SK-N-MC (cell line): ENCODE measurements around the gene MRPS23.
A peak's percentile ranks its signal among the peaks of the same experiment; 100 is the strongest.

ENCODE experiments used
- DNase-seq: peaks from one replicate; pipeline ENCODE4 v3.0.0-alpha.2; 2011; ENCODE audit warnings: low read depth, low spot score
- H3K27ac ChIP-seq: fragments of 200-600 bp; sonication (generic); 2 replicates; pipeline ENCODE4 v1.5.1; 2016; ENCODE audit warnings: mixed run types
- H3K36me3 ChIP-seq: fragments of 200-600 bp; sonication (generic); 2 replicates; pipeline ENCODE4 v1.6.1; 2017; ENCODE audit warnings: antibody characterized with exemption, low read length, mixed read lengths; ENCODE audit not compliant: insufficient read depth
- H3K4me3 ChIP-seq: fragments of 200-600 bp; sonication (generic); 2 replicates; pipeline ENCODE4 v1.5.1; 2016
- H3K9ac ChIP-seq: fragments of 200-600 bp; sonication (generic); 2 replicates; pipeline ENCODE4 v1.8.0; 2017; ENCODE audit warnings: mixed run types, mixed read lengths; ENCODE audit not compliant: insufficient read length
- H3K9me3 ChIP-seq: fragments of 200-600 bp; sonication (generic); 2 replicates; pipeline ENCODE4 v1.6.1; 2017; ENCODE audit warnings: low read depth, mild to moderate bottlenecking, antibody characterized with exemption, low read length, moderate library complexity, mixed read lengths
- EZH2 ChIP-seq: fragments of 200-600 bp; sonication (generic); IDR thresholded peaks from one replicate; pipeline ENCODE4 v1.6.1; 2017; ENCODE audit warnings: antibody characterized with exemption
- FOXP2 ChIP-seq: optimal IDR thresholded peaks from 2 replicates; pipeline ENCODE3; 2011; ENCODE audit warnings: mild to moderate bottlenecking, moderate library complexity; ENCODE audit not compliant: insufficient read depth; ENCODE audit errors: extremely low read length, control extremely low read depth
- POLR2AphosphoS5 ChIP-seq: IDR thresholded peaks from 2 replicates; pipeline ENCODE4 v1.6.1; 2012; ENCODE audit warnings: mild to moderate bottlenecking, low read depth, low read length, borderline replicate concordance

MRPS23 gene

DNA sequence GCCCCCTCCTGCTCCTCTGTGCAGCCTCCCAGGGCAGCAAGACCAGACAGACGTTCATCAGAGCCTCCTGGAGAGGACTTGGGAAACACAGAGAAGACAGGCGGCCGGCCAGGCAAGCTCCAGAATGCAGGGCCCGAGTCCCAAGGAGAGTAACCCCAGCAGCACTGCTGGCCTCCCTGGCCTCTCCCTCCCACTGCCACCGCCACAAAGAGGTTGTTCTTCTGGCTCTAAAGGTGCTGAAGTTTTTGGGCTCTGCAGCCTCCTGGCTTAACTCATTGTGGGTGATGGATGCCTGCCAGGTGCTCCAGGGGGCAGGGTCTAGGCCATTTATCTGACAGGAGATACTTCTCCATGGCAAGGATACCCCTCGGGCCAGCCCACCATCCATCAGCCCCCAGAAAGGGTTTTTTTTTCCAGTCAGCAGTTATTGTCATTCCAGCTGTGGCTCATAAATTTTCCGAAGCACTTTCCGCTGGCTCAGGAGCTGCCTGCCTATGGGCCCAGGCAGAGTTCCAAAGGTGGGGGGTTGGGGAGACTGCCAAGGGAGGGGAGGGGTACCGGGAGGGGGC is 32.0 kb upstream of the MRPS23 start:
- Histone ChIP-seq H3K36me3 (peaks cover 32% of the 10 kb centered on the region), H3K4me3 (peak overlapping the region; percentile 42), H3K9me3 (no peaks in the 10 kb centered on the region), H3K27ac (peak overlapping the region; percentile 90), H3K9ac (peak overlapping the region; percentile 22)
- DNase-seq, result no peak
- TF ChIP-seq FOXP2 (no peak), POLR2AphosphoS5 (peak; percentile 30; the same call in 1 of the 2 replicates), EZH2 (no peak)

DNA sequence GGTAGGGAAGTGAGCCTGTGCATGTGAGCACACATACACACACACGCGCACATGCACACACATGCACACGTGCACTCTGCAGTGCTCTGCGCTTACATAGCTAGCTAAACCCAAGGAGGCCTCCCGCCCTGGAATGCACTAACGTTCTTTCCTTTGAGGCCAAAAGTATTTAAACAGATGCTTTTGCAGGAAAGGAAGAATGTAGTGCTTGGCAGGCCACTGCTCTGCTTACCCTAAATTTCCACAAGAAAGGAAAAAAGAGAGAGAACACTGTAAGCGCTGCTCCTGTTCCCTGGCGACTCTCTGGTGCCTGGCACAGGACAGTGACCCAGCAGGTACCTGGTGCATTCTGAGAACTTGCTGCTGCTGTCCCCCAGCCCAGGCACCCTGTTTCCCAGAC is 31.3 kb upstream of the MRPS23 start:
- Histone ChIP-seq H3K27ac (peak overlapping the region; percentile 90), H3K9me3 (no peaks in the 10 kb centered on the region), H3K36me3 (peaks cover 32% of the 10 kb centered on the region), H3K4me3 (peak overlapping the region; percentile 42), H3K9ac (peak overlapping the region; percentile 22)
- DNase-seq, result no peak
- no peak for TF ChIP-seq EZH2
- no peak for TF ChIP-seq FOXP2
- TF ChIP-seq POLR2AphosphoS5, result no peak

DNA sequence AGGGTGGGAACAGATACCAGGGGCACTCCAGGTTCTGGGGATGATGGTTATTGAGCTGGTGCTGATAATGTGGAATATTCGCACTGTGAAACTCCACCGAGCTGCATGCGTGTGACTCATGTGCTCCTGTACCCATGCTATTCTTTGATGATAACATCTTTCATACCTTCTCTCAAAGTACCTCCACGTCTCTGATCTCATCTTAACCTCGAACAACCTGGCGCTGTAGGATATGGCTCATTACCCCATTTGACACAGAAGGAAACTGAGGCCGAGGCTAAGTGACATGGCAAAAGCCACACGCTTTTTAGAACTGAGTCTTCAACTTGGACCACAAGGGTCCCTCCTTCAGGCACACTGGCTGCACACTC is 30.2 kb upstream of the MRPS23 start:
- peaks cover 31% of the 10 kb centered on the region for H3K36me3 ChIP-seq
- no peak overlapping the region for H3K9ac ChIP-seq
- TF ChIP-seq EZH2 (no peak), POLR2AphosphoS5 (no peak), FOXP2 (no peak)
- no peak for DNase-seq
- no peaks in the 10 kb centered on the region for H3K9me3 ChIP-seq
- peak overlapping the region; percentile 79 for H3K27ac ChIP-seq
- no peak overlapping the region for H3K4me3 ChIP-seq

DNA sequence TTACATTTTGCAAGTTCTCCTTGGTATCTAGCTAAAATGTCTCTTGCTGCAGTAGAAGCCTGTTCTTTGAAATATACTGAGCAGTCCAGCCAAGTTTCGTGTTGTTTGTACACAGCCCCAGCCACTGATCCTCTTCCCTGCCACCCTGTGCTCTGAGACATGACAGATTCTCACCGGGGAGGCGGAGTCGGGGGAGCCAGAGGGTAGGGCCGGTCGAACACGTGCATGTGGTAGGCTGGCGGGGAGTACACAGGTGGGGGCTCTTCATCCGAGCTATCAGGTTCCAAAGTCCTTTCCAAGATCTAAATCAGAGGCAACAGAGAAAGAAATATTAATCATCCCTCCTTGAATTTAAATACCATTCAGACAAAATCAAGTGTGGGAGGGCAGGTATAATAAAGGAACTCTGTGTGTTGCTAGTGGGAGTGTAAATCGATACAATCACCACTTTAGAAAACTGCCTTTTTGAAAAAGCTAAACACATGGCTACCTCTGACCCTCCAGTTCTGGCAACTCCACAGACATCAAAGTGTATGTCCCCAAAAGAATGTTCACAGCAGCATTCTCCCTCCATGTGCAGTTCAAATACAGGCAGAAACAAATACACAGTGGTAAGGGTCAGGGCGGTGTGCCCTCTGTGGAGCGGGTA is 29.7 kb upstream of the MRPS23 start:
- Histone ChIP-seq H3K4me3 (no peak overlapping the region), H3K9me3 (no peaks in the 10 kb centered on the region), H3K36me3 (peaks cover 26% of the 10 kb centered on the region), H3K27ac (peak overlapping the region; percentile 79), H3K9ac (no peak overlapping the region)
- no peak for DNase-seq
- no peak for TF ChIP-seq POLR2AphosphoS5
- no peak for TF ChIP-seq FOXP2
- no peak for TF ChIP-seq EZH2

DNA sequence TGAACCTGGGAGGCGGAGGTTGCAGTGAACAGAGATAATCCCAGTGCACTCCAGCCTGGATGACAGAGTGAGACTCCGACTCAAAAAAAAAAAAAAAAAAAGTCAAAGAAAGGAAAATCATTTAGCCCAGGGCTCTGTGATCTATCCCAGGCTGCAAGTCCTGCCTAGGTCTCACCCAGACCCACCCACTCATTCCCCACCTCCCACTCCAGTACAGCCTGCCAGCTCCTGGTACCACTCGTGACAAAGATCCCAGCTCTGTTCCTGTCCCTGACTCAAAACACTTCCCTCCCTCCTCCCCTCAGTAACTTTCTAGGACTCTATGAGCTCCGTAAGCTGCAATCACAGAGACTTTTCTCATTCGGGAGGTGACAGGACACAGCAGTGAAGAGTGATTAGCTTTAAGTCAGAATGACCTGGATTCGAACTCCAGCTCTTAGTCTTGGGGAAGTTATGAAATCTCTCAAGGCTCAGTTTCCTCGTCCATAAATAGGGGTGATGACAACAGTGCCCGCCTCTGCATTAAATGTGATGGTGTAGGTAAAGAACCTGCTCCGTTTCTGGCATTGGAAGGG is 28.0 kb upstream of the MRPS23 start:
- Histone ChIP-seq H3K36me3 (peaks cover 14% of the 10 kb centered on the region), H3K9ac (no peak overlapping the region), H3K9me3 (no peaks in the 10 kb centered on the region), H3K27ac (peak overlapping the region; percentile 79), H3K4me3 (no peak overlapping the region)
- DNase-seq, result no peak
- TF ChIP-seq POLR2AphosphoS5, result no peak
- no peak for TF ChIP-seq FOXP2
- no peak for TF ChIP-seq EZH2

DNA sequence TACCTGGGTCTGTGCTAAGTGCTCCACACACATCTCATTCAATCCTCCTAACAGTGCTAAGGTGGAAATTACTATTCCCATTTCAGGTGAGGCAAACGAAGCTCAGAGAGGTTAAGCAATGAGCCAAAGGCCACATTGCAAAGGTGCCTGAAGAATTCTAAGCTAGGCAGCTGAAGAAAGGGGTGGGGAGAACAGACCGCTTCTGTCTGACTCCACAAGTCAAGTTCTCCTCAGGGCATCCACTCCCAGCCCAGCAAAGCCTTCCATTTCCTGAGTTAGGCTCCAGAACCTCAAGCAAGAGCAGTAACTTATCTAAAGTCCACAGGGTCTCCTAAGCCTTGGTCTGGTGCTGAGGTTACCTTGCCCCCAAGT is 27.0 kb upstream of the MRPS23 start:
- Histone ChIP-seq H3K36me3 (peaks cover 8% of the 10 kb centered on the region), H3K27ac (peak overlapping the region; percentile 98), H3K9me3 (no peaks in the 10 kb centered on the region), H3K4me3 (0 out of 2 replicates have a peak overlapping the region, but pooled peaks have one; percentile 6), H3K9ac (no peak overlapping the region)
- no peak for DNase-seq
- no peak for TF ChIP-seq EZH2
- no peak for TF ChIP-seq POLR2AphosphoS5
- TF ChIP-seq FOXP2, result no peak

DNA sequence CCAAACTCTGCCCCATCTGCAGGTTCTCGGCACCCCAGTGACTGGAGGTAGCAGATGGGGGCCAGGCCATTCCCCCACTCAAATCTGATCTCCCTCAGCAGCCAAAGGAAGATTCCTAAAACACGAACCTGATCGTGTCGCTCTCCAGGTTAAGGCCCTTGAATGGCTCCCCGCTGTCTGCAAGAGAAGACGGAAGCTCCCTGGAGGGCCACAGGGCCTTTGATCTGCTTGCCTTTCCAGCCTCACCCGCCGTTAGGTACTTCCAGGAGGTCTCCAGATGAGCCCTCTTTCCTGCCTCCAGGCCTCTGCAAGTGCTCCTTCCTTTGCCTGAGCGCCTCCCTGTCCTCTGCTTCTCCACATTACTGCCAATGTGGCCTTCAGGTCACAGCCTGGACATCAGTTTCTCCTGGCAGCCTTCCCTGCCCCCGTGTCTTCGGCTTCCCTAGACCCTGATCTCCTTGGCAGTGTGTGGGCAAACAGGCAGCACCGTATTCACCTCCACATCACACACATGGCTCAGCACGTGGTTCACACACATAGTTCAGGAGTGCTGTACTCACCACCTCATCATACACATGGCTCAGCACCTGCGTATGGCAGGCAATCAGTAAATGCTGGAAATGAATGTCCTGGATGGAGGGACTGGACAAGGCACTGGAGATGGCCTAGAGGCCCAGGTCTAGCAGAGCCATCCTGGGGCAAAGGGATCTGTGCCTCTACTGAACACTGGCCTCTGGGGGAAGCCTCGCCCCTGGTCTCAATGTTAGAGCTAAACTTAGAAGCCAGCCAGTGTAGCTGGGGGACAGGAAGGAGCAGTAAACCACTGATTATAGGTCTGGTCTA is 26.4 kb upstream of the MRPS23 start:
- no peaks in the 10 kb centered on the region for H3K9me3 ChIP-seq
- peaks cover 11% of the 10 kb centered on the region for H3K36me3 ChIP-seq
- no peak for DNase-seq
- TF ChIP-seq FOXP2 (no peak), EZH2 (no peak), POLR2AphosphoS5 (no peak)
- H3K9ac ChIP-seq, result peak overlapping the region; percentile 35
- peak overlapping the region; percentile 76 for H3K4me3 ChIP-seq
- peak overlapping the region; percentile 98 for H3K27ac ChIP-seq
